GM23248 (cell line): ENCODE results near the gene UTRN. TPM values are rescaled to one million over a fixed set of nuclear protein-coding genes. Genes with fewer than 3 reads are reported as not detected.

Source experiments
- DNase-seq: peaks from one replicate; pipeline ENCODE4 v3.0.0-alpha.2; 2015
- H2AFZ ChIP-seq: fragments of 200-600 bp; sonication (generic); 2 replicates; pipeline ENCODE4 v1.6.1; 2016; ENCODE audit warnings: antibody characterized with exemption
- H3F3A ChIP-seq: fragments of 200-600 bp; sonication (generic); 2 replicates; pipeline ENCODE4 v1.6.1; 2016; ENCODE audit warnings: mild to moderate bottlenecking, antibody characterized with exemption, mixed run types; ENCODE audit not compliant: insufficient read depth
- H3K27ac ChIP-seq: fragments of 200-600 bp; sonication (generic); 2 replicates; pipeline ENCODE4 v1.5.1; 2016; ENCODE audit warnings: mild to moderate bottlenecking
- H3K27me3 ChIP-seq: fragments of 200-600 bp; sonication (generic); replicated peaks from 2 replicates; pipeline ENCODE4 v1.6.1; 2016; ENCODE audit warnings: mild to moderate bottlenecking; ENCODE audit not compliant: insufficient read depth
- H3K36me3 ChIP-seq: fragments of 200-600 bp; sonication (generic); 2 replicates; pipeline ENCODE4 v1.6.1; 2016; ENCODE audit warnings: low read depth, mild to moderate bottlenecking
- H3K4me1 ChIP-seq: fragments of 200-600 bp; sonication (generic); 2 replicates; pipeline ENCODE4 v1.6.1; 2016; ENCODE audit warnings: mild to moderate bottlenecking; ENCODE audit not compliant: insufficient read depth
- H3K4me2 ChIP-seq: fragments of 200-600 bp; sonication (generic); one replicate; pipeline ENCODE4 v1.6.1; 2016; ENCODE audit warnings: mild to moderate bottlenecking; ENCODE audit not compliant: unreplicated experiment
- H3K4me3 ChIP-seq: fragments of 200-600 bp; sonication (generic); 2 replicates; pipeline ENCODE4 v1.5.1; 2016; ENCODE audit warnings: mild to moderate bottlenecking
- H3K79me2 ChIP-seq: fragments of 200-600 bp; sonication (generic); 2 replicates; pipeline ENCODE4 v1.6.1; 2016; ENCODE audit warnings: mild to moderate bottlenecking; ENCODE audit not compliant: insufficient read depth
- H3K9ac ChIP-seq: fragments of 200-600 bp; sonication (generic); 2 replicates; pipeline ENCODE4 v1.6.1; 2016; ENCODE audit warnings: mild to moderate bottlenecking
- H3K9me2 ChIP-seq: fragments of 200-600 bp; sonication (generic); 2 replicates; pipeline ENCODE4 v1.6.1; 2016; ENCODE audit warnings: mixed run types, mild to moderate bottlenecking, moderate library complexity; ENCODE audit not compliant: insufficient read depth
- H3K9me3 ChIP-seq: fragments of 200-600 bp; sonication (generic); one replicate; pipeline ENCODE4 v1.6.1; 2017; ENCODE audit warnings: low read depth
- H4K20me1 ChIP-seq: fragments of 200-600 bp; sonication (generic); 2 replicates; pipeline ENCODE4 v1.6.0; 2016; ENCODE audit not compliant: insufficient read depth
- EZH2 ChIP-seq: fragments of 200-600 bp; sonication (generic); IDR thresholded peaks from 2 replicates; pipeline ENCODE4 v1.6.1; 2018; ENCODE audit warnings: antibody characterized with exemption, mild to moderate bottlenecking; ENCODE audit not compliant: insufficient read depth, poor library complexity, severe bottlenecking
- EZH2phosphoT487 ChIP-seq: fragments of 200-600 bp; sonication (generic); IDR thresholded peaks from 2 replicates; pipeline ENCODE4 v1.6.1; 2018; ENCODE audit warnings: antibody characterized with exemption, moderate library complexity, mild to moderate bottlenecking, low read depth; ENCODE audit not compliant: insufficient read depth
- WGBS, 2 experiments: methylation state at CpG; one replicate each; pipeline ENCODE4 v1.1.6; 2015 to 2017; ENCODE audit warnings: low lambda C conversion rate in 2 of 2, low coverage in 1 of 2; ENCODE audit errors: missing lambda C conversion rate in 2 of 2; 5-methylcytosine and 5-hydroxymethylcytosine counted together
- in situ Hi-C: fragments of 300-500 bp; cut with MboI; formaldehyde crosslinking; loops from 2 replicates; pipeline ENCODE4 v1.15.0; 2020
- polyA plus RNA-seq: library from polyadenylated mRNA; unstranded; fragments of >200 nt; fragmentation: Nextera tagmentation; extraction: Ambion mirVana; gene quantifications from 2 replicates; pipeline ENCODE4 v1.2.1, GENCODE V29; 2016
- total RNA-seq: library from RNA; depleted of rRNA; stranded (reverse); fragments of >200 nt; shearing (Covaris generic); gene quantifications from 2 replicates; pipeline ENCODE4 v1.2.3, GENCODE V29; 2014

Gene UTRN
- total and polyA plus RNA-seq, 2 experiments from 2014 or later = 49.4 to 103 TPM

DNA sequence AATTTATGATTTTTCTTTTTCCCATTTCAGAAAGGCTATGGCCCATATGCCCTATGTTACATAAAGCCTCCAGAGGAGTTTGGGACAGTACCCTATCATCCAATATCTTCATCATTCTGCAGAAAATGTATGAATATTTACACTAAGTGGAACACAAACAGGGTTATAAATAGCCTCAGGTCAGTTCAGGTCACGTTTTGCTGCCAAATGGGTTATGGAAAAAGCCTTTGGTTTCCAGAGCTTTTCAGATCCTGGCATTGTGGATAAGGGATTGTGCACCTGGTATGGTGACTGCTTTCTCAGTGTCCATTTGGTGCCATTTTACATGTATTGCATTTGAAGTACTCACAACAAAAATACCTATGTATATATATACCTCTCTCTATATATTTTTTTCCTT, 29.4 kb downstream of the UTRN start:
- Histone ChIP-seq H4K20me1 (no peaks in the 10 kb centered on the region), H2AFZ (no peak overlapping the region), H3K79me2 (peaks cover 100% of the 10 kb centered on the region), H3K9me2 (no peaks in the 10 kb centered on the region), H3K9ac (no peak overlapping the region), H3K4me1 (peaks cover 27% of the 10 kb centered on the region), H3K9me3 (no peaks in the 10 kb centered on the region), H3K27ac (0 out of 2 replicates have a peak overlapping the region, but pooled peaks have one; percentile 22), H3K36me3 (peaks cover 5% of the 10 kb centered on the region; the same call in 1 of the 2 replicates), H3F3A (no peaks in the 10 kb centered on the region), H3K27me3 (no peaks in the 10 kb centered on the region), H3K4me2 (no peak overlapping the region), H3K4me3 (no peak overlapping the region)
- 81 to 88% methylated on average over 1 of the region's 1 CpG for WGBS, 2 experiments
- in situ Hi-C loops = no loop called here
- TF ChIP-seq EZH2phosphoT487 = no peak
- no peak for TF ChIP-seq EZH2
- no peak for DNase-seq

DNA sequence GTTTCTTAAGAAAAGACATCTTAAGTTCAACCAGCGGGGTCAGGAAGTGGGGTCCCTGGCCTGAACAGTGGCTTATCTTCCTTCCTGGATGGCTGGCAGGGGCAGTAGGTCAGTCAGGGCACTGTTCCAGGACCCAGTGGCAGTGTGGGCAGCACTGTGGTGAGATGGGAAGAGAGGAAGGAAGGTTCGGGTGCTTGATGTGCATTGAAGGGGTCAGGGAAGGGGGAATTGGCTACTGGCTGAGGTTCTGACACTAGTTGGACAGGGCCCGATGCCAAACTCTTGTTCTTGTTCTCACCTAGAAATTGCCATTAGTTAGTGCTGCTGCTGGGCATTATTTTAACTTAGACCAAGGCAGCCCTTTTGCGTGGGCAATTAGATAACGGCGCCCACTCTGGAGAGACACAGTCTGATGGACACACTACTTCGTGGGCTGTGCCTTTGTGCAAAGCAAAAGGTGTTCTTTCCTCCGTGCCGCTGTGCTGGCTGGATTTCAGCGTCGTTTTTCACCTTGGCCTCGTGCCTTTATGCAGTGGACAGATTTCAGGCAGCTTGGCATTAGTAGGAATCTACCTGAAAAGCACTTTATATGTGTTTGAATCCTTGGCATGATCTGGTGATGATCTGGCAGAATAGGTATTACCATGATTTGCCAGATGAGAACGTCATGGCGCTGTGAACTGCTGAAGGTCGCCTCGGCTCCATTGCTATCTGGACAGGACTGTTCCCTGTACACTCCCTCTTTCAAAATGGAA, 30.3 kb downstream of the UTRN start:
- no peak for TF ChIP-seq EZH2
- TF ChIP-seq EZH2phosphoT487 = no peak
- in situ Hi-C loops = no loop called here
- H3K4me2 ChIP-seq = no peak overlapping the region

GRCh38 chr6:144315981-144316861, 31.1 kb downstream of the UTRN start:
- Histone ChIP-seq H3K27ac (no peak overlapping the region), H3K9me3 (no peaks in the 10 kb centered on the region), H3K9me2 (no peaks in the 10 kb centered on the region), H3K4me2 (no peak overlapping the region), H3K4me3 (no peak overlapping the region), H2AFZ (no peak overlapping the region), H4K20me1 (no peaks in the 10 kb centered on the region), H3K36me3 (no peaks in the 10 kb centered on the region), H3K79me2 (peaks cover 100% of the 10 kb centered on the region), H3K27me3 (no peaks in the 10 kb centered on the region), H3K9ac (no peak overlapping the region), H3F3A (no peaks in the 10 kb centered on the region), H3K4me1 (peaks cover 27% of the 10 kb centered on the region)
- no peak for DNase-seq
- WGBS, 2 experiments = 96 to 99% methylated on average over 6 of the region's 6 CpGs
- in situ Hi-C loops = no loop called here
- no peak for TF ChIP-seq EZH2
- no peak for TF ChIP-seq EZH2phosphoT487

More for the DNA sequence above, 30.3 kb downstream of the UTRN start:
- Histone ChIP-seq H3K36me3 (no peaks in the 10 kb centered on the region), H3K27me3 (no peaks in the 10 kb centered on the region), H3K9me3 (no peaks in the 10 kb centered on the region), H4K20me1 (no peaks in the 10 kb centered on the region), H3K79me2 (peaks cover 100% of the 10 kb centered on the region), H3F3A (no peaks in the 10 kb centered on the region), H3K27ac (no peak overlapping the region), H3K4me1 (peaks cover 27% of the 10 kb centered on the region), H3K9me2 (no peaks in the 10 kb centered on the region), H3K4me3 (no peak overlapping the region), H3K9ac (no peak overlapping the region), H2AFZ (no peak overlapping the region)
- DNase-seq = no peak
- 92 to 93% methylated on average over 16 of the region's 16 CpGs for WGBS, 2 experiments

GRCh38 chr6:144316862-144317195, 31.7 kb downstream of the UTRN start:
- Histone ChIP-seq H3K9ac (no peak overlapping the region), H3K9me3 (no peaks in the 10 kb centered on the region), H3K9me2 (no peaks in the 10 kb centered on the region), H3K27ac (no peak overlapping the region), H3K4me1 (peaks cover 28% of the 10 kb centered on the region), H3K27me3 (no peaks in the 10 kb centered on the region), H3F3A (no peaks in the 10 kb centered on the region), H2AFZ (no peak overlapping the region), H3K4me3 (no peak overlapping the region), H4K20me1 (no peaks in the 10 kb centered on the region), H3K79me2 (peaks cover 100% of the 10 kb centered on the region), H3K4me2 (no peak overlapping the region), H3K36me3 (no peaks in the 10 kb centered on the region)
- TF ChIP-seq EZH2phosphoT487 (no peak), EZH2 (no peak)
- in situ Hi-C loops = no loop called here
- DNase-seq = no peak
